Left ventricle myocardium inferior (tissue), 1 donor: Measurements from ENCODE around the gene ASTN2. TPM values are rescaled to one million over a fixed set of nuclear protein-coding genes. Genes with fewer than 3 reads are reported as not detected.

Source experiments
- DNase-seq: peaks from one replicate; pipeline ENCODE4 v3.0.0-alpha.2; 2020
- H3K27ac ChIP-seq: fragments of 200-600 bp; replicated peaks from 2 replicates; pipeline ENCODE4 v1.8.0; 2021
- H3K27me3 ChIP-seq: fragments of 200-600 bp; 2 replicates; pipeline ENCODE4 v1.8.0; 2021; ENCODE audit warnings: low read depth
- H3K36me3 ChIP-seq: fragments of 200-600 bp; 2 replicates; pipeline ENCODE4 v1.8.0; 2021
- H3K4me1 ChIP-seq: fragments of 200-600 bp; 2 replicates; pipeline ENCODE4 v1.8.0; 2021
- H3K4me3 ChIP-seq: fragments of 200-600 bp; 2 replicates; pipeline ENCODE4 v1.8.0; 2021; ENCODE audit warnings: mild to moderate bottlenecking, moderate library complexity
- H3K9me3 ChIP-seq: fragments of 200-600 bp; replicated peaks from 2 replicates; pipeline ENCODE4 v1.8.0; 2021
- intact Hi-C: fragments of 100-400 bp; cut with micrococcal nuclease; formaldehyde crosslinking; loops from one replicate; pipeline ENCODE4 v1.11.0; 2022
- total RNA-seq: library from RNA; stranded (reverse); fragmentation: NEBNext Ultra II Directional; extraction: Animal tissue kit (Norgen Biotek cat#: 25700); gene quantifications from one replicate; pipeline ENCODE4 v1.2.1, GENCODE V29; 2021
- TF ChIP-seq, protein P1 (sequence below): fragments of 200-600 bp; IDR thresholded peaks from 2 replicates; pipeline ENCODE4 v1.8.0; 2021; ENCODE audit warnings: antibody characterized with exemption, mild to moderate bottlenecking, borderline replicate concordance
- donor health status: DM: no; HTN: yes; CAD: no; lungs with severe emphysema.

The ASTN2 gene
- total RNA-seq, 1 donor from 2014 or later, result 6.1 TPM

DNA sequence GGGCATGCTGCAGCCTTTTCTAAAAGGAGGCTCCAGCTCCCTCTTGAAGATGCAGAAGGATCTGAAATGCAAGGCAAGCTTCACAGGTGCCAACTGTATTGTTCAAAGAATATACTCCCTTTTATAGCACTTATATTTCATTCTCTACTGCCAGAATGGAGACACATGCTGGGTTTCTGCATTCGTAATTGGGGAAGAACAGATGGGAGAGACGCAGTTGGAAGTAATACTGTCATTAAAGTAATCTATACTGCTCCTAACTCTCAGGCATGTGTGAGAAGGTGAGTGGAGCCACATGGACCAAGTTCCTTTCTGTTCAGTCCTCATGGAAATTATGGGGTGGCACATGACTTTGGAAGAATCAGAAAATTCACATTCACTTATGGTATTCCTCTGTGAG lies 501.3 kb downstream of the ASTN2 start:
- H3K9me3 ChIP-seq, result no peaks in the 10 kb centered on the region
- intact Hi-C loops, result no loop called here
- no peak for DNase-seq
- H3K27me3 ChIP-seq, result peaks cover 32% of the 10 kb centered on the region
- no peaks in the 10 kb centered on the region for H3K36me3 ChIP-seq
- H3K27ac ChIP-seq, result no peak overlapping the region
- H3K4me1 ChIP-seq, result no peaks in the 10 kb centered on the region
- H3K4me3 ChIP-seq, result no peak overlapping the region
- TF ChIP-seq, protein P1, sequence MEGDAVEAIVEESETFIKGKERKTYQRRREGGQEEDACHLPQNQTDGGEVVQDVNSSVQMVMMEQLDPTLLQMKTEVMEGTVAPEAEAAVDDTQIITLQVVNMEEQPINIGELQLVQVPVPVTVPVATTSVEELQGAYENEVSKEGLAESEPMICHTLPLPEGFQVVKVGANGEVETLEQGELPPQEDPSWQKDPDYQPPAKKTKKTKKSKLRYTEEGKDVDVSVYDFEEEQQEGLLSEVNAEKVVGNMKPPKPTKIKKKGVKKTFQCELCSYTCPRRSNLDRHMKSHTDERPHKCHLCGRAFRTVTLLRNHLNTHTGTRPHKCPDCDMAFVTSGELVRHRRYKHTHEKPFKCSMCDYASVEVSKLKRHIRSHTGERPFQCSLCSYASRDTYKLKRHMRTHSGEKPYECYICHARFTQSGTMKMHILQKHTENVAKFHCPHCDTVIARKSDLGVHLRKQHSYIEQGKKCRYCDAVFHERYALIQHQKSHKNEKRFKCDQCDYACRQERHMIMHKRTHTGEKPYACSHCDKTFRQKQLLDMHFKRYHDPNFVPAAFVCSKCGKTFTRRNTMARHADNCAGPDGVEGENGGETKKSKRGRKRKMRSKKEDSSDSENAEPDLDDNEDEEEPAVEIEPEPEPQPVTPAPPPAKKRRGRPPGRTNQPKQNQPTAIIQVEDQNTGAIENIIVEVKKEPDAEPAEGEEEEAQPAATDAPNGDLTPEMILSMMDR, result no peak

DNA sequence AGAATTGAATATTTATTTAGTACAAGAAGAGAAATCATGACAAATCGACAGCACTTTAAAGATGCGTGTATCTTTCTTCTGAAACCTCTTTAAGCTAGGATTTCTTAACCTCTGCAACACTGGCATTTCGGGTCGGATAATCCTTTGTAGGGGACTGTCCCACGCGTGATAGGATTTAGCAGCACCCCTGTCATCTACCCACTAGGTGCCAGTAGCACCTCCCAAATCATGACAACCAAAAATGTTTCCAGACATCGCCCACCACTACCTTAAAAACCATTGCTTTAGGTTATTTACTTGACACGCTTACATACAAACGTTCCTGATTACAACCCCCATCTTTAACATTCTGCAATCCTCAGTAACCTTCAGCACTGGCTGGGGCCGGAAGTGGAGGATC lies 504.7 kb downstream of the ASTN2 start:
- intact Hi-C loops, result no loop called here
- peaks cover 26% of the 10 kb centered on the region for H3K27me3 ChIP-seq
- H3K36me3 ChIP-seq, result no peaks in the 10 kb centered on the region
- H3K9me3 ChIP-seq, result no peaks in the 10 kb centered on the region
- H3K4me1 ChIP-seq, result no peaks in the 10 kb centered on the region
- H3K27ac ChIP-seq, result no peak overlapping the region
- TF ChIP-seq, protein P1, result no peak
- no peak for DNase-seq
- no peak overlapping the region for H3K4me3 ChIP-seq

DNA sequence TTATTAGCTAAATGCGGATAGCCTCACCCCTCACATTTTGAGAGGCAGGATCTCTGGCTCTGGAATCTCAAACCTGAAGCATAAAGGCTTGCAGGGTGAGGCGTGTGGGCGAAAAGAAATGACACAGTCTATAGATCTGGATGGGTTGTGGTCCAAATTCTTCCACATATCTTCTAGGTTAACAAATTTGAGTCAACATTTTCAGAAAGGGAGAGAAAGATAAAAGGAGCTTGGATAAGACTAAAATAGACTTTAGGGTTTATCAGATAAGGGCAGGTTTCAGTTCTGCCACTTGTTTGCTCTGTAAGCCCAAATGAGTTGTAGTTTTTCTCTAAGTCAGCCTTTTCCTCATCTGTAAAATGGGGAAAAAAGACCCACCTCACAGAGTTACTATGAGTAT lies 506.9 kb downstream of the ASTN2 start:
- Histone ChIP-seq H3K4me3 (no peak overlapping the region), H3K9me3 (no peaks in the 10 kb centered on the region), H3K36me3 (no peaks in the 10 kb centered on the region), H3K27ac (no peak overlapping the region), H3K4me1 (no peaks in the 10 kb centered on the region), H3K27me3 (peaks cover 21% of the 10 kb centered on the region)
- DNase-seq, result no peak
- TF ChIP-seq, protein P1, result no peak
- intact Hi-C loops, result no loop called here

DNA sequence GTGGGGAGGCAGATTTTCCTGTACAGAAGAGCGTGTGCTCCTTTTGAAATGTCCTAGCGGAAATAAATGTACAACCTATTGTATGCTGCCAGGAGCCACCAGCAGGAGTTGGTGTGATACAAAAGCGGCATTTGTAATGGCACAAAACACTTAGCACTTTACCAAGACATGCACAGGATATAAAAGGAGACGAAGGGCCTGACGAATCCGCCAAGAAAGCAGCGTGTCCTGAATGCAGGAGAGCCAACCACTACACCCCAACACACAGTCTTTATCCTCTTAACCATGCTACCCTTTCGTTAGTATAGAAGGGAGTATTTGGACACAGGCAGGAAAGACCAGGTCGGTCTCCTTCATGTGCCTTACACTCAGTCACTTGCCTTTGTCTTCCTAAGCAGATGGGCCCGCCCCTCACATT lies 509.7 kb downstream of the ASTN2 start:
- no peak overlapping the region for H3K27ac ChIP-seq
- H3K4me1 ChIP-seq, result no peaks in the 10 kb centered on the region
- H3K36me3 ChIP-seq, result no peaks in the 10 kb centered on the region
- DNase-seq, result no peak
- TF ChIP-seq, protein P1, result no peak
- intact Hi-C loops, result no loop called here
- H3K4me3 ChIP-seq, result no peak overlapping the region
- H3K9me3 ChIP-seq, result peaks cover 7% of the 10 kb centered on the region
- peaks cover 16% of the 10 kb centered on the region for H3K27me3 ChIP-seq

DNA sequence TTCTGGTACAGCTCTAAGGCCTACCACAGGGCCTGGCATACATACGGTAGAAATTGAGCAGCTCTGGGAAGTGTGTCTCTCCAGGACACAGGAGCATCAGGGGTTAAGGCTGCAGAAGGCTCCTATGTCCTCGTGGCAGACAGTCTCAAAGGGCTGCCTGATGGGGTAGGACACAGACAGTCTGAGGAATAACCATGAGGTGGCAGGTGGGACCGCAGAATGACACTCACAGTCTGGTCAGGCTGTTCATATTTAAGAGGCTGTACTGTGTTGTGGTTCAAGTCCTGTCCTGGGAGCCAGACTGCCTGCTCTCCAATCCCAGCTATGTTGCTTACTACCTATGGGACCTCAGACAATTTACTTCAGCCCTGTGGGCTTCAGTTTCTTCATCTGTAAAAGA lies 510.7 kb downstream of the ASTN2 start:
- no peaks in the 10 kb centered on the region for H3K36me3 ChIP-seq
- H3K4me1 ChIP-seq, result no peaks in the 10 kb centered on the region
- H3K9me3 ChIP-seq, result peaks cover 17% of the 10 kb centered on the region
- H3K27ac ChIP-seq, result no peak overlapping the region
- peaks cover 9% of the 10 kb centered on the region for H3K27me3 ChIP-seq
- intact Hi-C loops, result no loop called here
- TF ChIP-seq, protein P1, result no peak
- no peak for DNase-seq
- no peak overlapping the region for H3K4me3 ChIP-seq

DNA sequence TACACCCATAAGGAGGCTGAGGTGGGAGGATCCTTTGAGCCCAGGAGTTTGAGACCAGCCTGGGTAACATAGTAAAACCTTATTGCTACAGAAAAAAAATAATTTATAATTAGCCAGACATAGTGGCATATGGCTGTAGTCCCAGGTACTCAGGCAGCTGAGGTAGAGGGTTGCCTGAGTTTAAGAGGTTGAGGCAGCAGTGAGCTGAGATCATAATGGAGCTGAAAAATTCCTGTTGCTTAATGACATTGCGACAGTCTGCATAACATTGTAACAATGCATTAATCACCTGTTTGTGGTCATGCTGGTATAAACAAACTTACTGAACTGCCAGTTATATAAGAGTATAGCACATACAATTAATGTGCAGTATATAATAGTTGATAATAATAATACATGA lies 513.6 kb downstream of the ASTN2 start:
- intact Hi-C loops, result no loop called here

More for the DNA sequence above, 513.6 kb downstream of the ASTN2 start:
- no peak overlapping the region for H3K27ac ChIP-seq
- H3K4me1 ChIP-seq, result no peaks in the 10 kb centered on the region
- TF ChIP-seq, protein P1, result no peak
- peaks cover 22% of the 10 kb centered on the region for H3K9me3 ChIP-seq
- H3K4me3 ChIP-seq, result no peak overlapping the region
- no peaks in the 10 kb centered on the region for H3K27me3 ChIP-seq
- no peaks in the 10 kb centered on the region for H3K36me3 ChIP-seq
- DNase-seq, result no peak
